Tibial nerve (tissue), 4 donors: ENCODE data around the gene IGFBP3. TPM values are rescaled to one million over a fixed set of nuclear protein-coding genes. Genes with fewer than 3 reads are reported as not detected.

Experiments used
- DNase-seq, 2 donors: peaks; one replicate each; pipeline ENCODE4 v3.0.0-alpha.2; 2019; ENCODE audit warnings: low spot score in 2 of 2
- H3K27ac ChIP-seq, 4 donors: fragments of 200-600 bp; sonication (generic) in 3 of 4; one replicate each; pipeline ENCODE4 v1.5.1; 2017 to 2019; ENCODE audit warnings: mild to moderate bottlenecking in 1 of 4
- H3K27me3 ChIP-seq, 2 donors: fragments of 200-600 bp; sonication (generic) in 1 of 2; one replicate each; pipeline versions ENCODE4 v1.5.1 to v1.6.0; 2017 to 2019
- H3K36me3 ChIP-seq, 3 donors: fragments of 200-600 bp; sonication (generic); one replicate each; pipeline ENCODE4 v1.5.1; 2018 to 2019
- H3K4me1 ChIP-seq, 4 donors: fragments of 200-600 bp; sonication (generic) in 3 of 4; one replicate each; pipeline ENCODE4 v1.5.1; 2017 to 2019
- H3K4me3 ChIP-seq, 4 donors: fragments of 200-600 bp; sonication (generic) in 3 of 4; one replicate each; pipeline ENCODE4 v1.5.1; 2017 to 2019; ENCODE audit warnings: mild to moderate bottlenecking in 1 of 4, moderate library complexity in 1 of 4
- H3K9me3 ChIP-seq, 4 donors: fragments of 200-600 bp; sonication (generic) in 3 of 4; one replicate each; pipeline ENCODE4 v1.5.1; 2017 to 2019
- EP300 ChIP-seq, 2 donors: sonication (generic); formaldehyde crosslinking; IDR thresholded peaks; one replicate each; pipeline ENCODE4 v1.6.1; 2017; ENCODE audit warnings: antibody characterized with exemption in 2 of 2, mild to moderate bottlenecking in 1 of 2
- POLR2A ChIP-seq, 2 donors: fragments of 450-650 bp; IDR thresholded peaks; one replicate each; pipeline ENCODE4 v1.6.1; 2017; ENCODE audit warnings: antibody characterized with exemption in 2 of 2, mild to moderate bottlenecking in 2 of 2, moderate library complexity in 2 of 2
- WGBS, 2 donors: methylation state at CpG; one replicate each; pipeline ENCODE4 v1.1.5; 2018; 5-methylcytosine and 5-hydroxymethylcytosine counted together
- total RNA-seq, 4 donors: library from RNA; depleted of rRNA; stranded (reverse); fragments of >200 nt; gene quantifications; one replicate each; pipeline ENCODE4 v1.1.0, GENCODE V29; 2016
- TF ChIP-seq, protein P1 (sequence below), 5 experiments: fragments of 200-600 bp in 3 of 5; fragments of 450-650 bp in 2 of 5; sonication (generic) in 3 of 5; IDR thresholded peaks; one replicate each; pipeline ENCODE4 v1.5.1; 2016 to 2019; ENCODE audit warnings: antibody characterized with exemption in 5 of 5, mild to moderate bottlenecking in 3 of 5, moderate library complexity in 2 of 5

Gene IGFBP3
- total RNA-seq, 4 donors from 2014 or later, result 145 to 377 (median 257) TPM

- Histone ChIP-seq H3K27me3 (peaks cover 0 to 10% of the 10 kb centered on the region in 2 donors), H3K4me1 (no peaks in the 10 kb centered on the region), H3K9me3 (no peaks in the 10 kb centered on the region), H3K36me3 (no peaks in the 10 kb centered on the region), H3K27ac (no peak overlapping the region), H3K4me3 (no peak overlapping the region)
- DNase-seq, result no peak
- WGBS, 2 donors, result 63 to 65% methylated on average over 4 of the region's 4 CpGs
- TF ChIP-seq EP300 (IDR thresholded peaks at IDR 0.05), result no peak
- TF ChIP-seq POLR2A (IDR thresholded peaks at IDR 0.05), result no peak
- TF ChIP-seq, protein P1, sequence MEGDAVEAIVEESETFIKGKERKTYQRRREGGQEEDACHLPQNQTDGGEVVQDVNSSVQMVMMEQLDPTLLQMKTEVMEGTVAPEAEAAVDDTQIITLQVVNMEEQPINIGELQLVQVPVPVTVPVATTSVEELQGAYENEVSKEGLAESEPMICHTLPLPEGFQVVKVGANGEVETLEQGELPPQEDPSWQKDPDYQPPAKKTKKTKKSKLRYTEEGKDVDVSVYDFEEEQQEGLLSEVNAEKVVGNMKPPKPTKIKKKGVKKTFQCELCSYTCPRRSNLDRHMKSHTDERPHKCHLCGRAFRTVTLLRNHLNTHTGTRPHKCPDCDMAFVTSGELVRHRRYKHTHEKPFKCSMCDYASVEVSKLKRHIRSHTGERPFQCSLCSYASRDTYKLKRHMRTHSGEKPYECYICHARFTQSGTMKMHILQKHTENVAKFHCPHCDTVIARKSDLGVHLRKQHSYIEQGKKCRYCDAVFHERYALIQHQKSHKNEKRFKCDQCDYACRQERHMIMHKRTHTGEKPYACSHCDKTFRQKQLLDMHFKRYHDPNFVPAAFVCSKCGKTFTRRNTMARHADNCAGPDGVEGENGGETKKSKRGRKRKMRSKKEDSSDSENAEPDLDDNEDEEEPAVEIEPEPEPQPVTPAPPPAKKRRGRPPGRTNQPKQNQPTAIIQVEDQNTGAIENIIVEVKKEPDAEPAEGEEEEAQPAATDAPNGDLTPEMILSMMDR (IDR thresholded peaks at IDR 0.05), result no peak
These were observed 51.6 kb downstream of the IGFBP3 start for GRCh38 chr7:45869426-45869825.

DNA sequence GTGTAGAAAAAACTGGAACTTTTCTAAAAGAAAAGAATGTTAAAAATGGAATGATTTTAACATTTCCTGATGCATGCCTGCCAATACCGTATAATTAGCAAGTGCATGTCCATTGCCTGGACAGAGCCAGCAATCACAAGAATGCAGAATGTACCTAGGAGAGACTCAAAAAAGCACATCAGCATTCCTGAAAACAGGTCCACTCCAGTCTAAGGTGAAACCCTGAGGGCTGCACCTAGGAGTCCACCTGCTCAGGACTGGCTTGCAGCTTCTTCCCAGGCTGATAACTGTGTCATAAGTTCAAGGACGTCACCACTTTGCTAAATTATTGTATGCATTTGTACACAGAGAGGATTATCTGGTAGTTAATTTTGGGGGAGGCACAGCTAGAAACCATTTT, 53.6 kb downstream of the IGFBP3 start:
- H3K4me3 ChIP-seq, result no peak overlapping the region
- no peaks in the 10 kb centered on the region for H3K36me3 ChIP-seq
- no peaks in the 10 kb centered on the region for H3K4me1 ChIP-seq
- H3K27ac ChIP-seq, result no peak overlapping the region
- DNase-seq, result no peak
- no peaks in the 10 kb centered on the region for H3K9me3 ChIP-seq
- peaks cover 0 to 10% of the 10 kb centered on the region in 2 donors for H3K27me3 ChIP-seq
- TF ChIP-seq POLR2A (IDR thresholded peaks at IDR 0.05), result no peak
- TF ChIP-seq EP300 (IDR thresholded peaks at IDR 0.05), result no peak
- TF ChIP-seq, protein P1 (IDR thresholded peaks at IDR 0.05), result no peak
- 81 to 85% methylated on average over 2 of the region's 2 CpGs for WGBS, 2 donors

DNA sequence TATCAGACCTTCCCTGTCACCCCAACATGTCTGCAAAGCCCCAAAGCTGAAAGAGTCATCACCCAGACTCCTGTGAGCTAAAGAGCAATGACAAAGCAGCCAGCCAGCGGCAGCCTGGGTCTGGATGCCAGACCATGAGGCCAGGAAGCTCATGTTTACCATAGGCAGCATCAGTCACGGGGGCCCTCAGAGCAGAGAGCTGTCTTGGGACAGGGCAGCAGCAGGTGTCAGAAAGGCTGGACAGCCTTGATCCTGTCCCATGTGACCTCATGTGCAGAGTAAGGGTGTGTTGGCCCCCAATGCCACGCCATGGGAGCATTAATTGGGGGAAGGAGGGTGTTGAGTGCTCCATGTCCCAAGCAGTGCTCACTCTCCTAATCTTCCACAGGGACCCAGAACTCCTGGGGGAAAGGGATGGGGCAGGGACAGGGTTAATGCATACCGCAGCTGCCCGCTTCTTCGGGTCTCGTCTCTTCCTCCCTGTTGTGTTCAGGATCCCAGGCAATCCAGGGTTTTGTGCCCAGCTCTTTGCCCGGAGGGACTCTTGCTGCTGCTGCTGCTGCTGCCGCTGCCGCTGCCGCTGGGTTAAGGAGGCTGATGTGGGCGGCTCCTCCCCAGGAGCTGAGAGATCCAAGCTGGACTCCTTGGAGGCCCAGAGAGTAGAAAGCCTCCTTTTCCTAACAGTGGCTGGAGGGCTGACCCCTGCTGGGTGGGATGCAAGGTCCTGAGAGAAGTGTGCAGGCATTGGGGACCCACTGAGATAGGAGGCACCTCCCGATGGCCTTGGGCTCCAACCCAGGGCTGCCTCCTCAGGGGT, 55.3 kb downstream of the IGFBP3 start:
- Histone ChIP-seq H3K4me1 (no peaks in the 10 kb centered on the region), H3K27me3 (peaks cover 0 to 10% of the 10 kb centered on the region in 2 donors), H3K36me3 (no peaks in the 10 kb centered on the region), H3K9me3 (no peaks in the 10 kb centered on the region), H3K27ac (no peak overlapping the region), H3K4me3 (no peak overlapping the region)
- WGBS, 2 donors, result 65 to 73% methylated on average over 12 to 13 of the region's 13 CpGs
- DNase-seq, result no peak
- TF ChIP-seq POLR2A (IDR thresholded peaks at IDR 0.05) (no peak), EP300 (IDR thresholded peaks at IDR 0.05) (no peak)
- TF ChIP-seq, protein P1 (IDR thresholded peaks at IDR 0.05), result no peak

DNA sequence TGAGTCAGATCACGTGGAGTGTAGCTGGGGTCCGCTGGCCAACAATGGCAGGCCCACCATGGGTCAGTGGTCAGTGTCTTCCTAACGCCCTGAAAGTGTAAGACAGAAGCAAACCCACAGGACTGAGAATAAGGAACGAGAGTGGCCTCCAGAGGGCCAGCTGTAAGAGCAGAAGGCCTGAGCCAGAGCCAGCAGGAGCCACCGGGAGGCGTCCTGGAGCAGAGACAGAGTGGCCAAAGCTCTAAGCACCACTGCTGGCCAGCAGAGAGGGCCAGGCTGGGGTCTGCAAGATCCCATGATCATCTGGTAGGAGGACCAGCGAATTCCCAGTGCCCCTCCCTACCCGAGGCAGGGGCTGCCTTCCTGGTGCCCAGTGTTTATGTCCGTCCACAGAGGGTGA, 57.4 kb downstream of the IGFBP3 start:
- H3K27ac ChIP-seq, result no peak overlapping the region
- H3K4me3 ChIP-seq, result no peak overlapping the region
- peaks cover 0 to 10% of the 10 kb centered on the region in 2 donors for H3K27me3 ChIP-seq
- DNase-seq, result no peak
- H3K36me3 ChIP-seq, result no peaks in the 10 kb centered on the region
- H3K9me3 ChIP-seq, result no peaks in the 10 kb centered on the region
- TF ChIP-seq EP300 (IDR thresholded peaks at IDR 0.05), result no peak
- TF ChIP-seq POLR2A (IDR thresholded peaks at IDR 0.05), result no peak
- TF ChIP-seq, protein P1 (IDR thresholded peaks at IDR 0.05), result no peak
- 70 to 74% methylated on average over 6 to 9 of the region's 9 CpGs for WGBS, 2 donors
- H3K4me1 ChIP-seq, result no peaks in the 10 kb centered on the region

Other genes starting within 250 kb of the IGFBP3 start
- gene CCDC201, start 48.2 kb downstream of the IGFBP3 start, total RNA-seq, result not detected
- not detected for gene IGFBP1, start 32.8 kb downstream of the IGFBP3 start, total RNA-seq